ENCODE data around the gene EIF2AK3. TPM values are rescaled to one million over a fixed set of nuclear protein-coding genes. Genes with fewer than 3 reads are reported as not detected.

The EIF2AK3 gene
- polyA plus RNA-seq, 1 donor from 2014 or later = 23.2 TPM

DNA sequence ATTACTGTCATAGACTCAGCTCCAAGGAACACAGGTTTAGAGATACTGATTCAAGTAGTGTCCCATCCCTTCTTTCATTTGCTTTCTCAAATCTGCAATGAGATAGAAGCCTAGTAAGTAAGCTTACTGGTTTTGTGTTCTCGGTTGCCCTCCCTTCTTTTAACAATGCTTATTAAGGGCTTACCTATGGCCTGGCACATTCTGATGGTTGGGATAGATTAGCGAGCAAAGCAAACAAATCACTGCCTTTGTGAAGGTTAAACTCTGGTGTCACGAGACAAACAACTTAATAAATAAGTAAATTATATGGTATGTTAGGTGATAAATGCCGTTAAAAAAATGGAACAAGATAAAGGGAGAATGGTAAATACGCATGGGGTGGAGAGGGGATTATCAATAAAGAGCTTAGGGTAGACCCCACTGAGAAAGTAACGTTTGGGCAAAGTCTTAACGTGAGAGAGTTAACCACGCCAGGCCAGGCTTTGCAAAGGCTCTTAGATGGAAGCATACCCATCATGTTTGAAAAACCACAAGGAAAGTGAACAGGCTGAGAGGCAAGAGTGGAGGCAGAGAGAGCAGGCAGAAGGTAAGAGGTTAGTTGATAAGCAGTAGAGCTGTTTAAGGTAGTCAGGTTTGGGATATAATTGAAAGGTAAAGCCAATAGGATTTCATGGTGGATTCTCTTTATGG, 31.0 kb downstream of the EIF2AK3 start:
- H3K4me2 ChIP-seq (ENCODE audit: low read length) = no peak overlapping the region
- H3K9me2 ChIP-seq (ENCODE audit: insufficient read depth, low read length) = no peaks in the 10 kb centered on the region
- H2AFZ ChIP-seq (ENCODE audit: low read depth, low read length) = no peak overlapping the region

DNA sequence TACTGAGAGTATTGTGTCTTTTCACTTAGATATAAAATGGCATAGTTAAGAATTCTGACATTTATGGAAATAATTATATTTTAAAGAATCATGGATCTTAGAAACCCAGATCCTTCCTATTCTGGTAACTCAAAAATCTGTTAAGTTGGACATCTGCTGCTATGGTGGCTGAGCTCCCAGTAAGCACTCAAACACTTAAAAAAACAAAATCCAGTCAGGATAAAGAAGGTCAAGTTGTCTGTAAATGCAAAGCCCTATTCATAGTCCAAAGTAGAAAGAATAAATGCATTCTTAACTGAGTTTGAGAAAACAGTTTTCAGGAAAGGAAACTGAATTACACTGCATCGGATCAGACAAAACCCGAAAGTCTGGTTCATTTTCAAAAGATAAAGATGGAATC, 35.6 kb downstream of the EIF2AK3 start:
- Histone ChIP-seq H3K27ac (ENCODE audit: low read length) (no peak overlapping the region), H3K36me3 (ENCODE audit: insufficient read depth, low read length) (peaks cover 8% of the 10 kb centered on the region), H3K9me3 (ENCODE audit: low read length) (no peaks in the 10 kb centered on the region), H3K4me3 (ENCODE audit: low read length) (no peak overlapping the region), H3K4me2 (ENCODE audit: low read length) (no peak overlapping the region), H4K20me1 (ENCODE audit: insufficient read depth) (no peaks in the 10 kb centered on the region), H3K9me2 (ENCODE audit: insufficient read depth, low read length) (no peaks in the 10 kb centered on the region), H3K79me2 (replicated peaks; ENCODE audit: insufficient read depth, low read length) (no peaks in the 10 kb centered on the region), H3K27me3 (ENCODE audit: insufficient read depth, low read depth, low read length) (no peaks in the 10 kb centered on the region), H3K9ac (ENCODE audit: low read length) (no peak overlapping the region), H2AFZ (ENCODE audit: low read depth, low read length) (no peak overlapping the region), H3F3A (ENCODE audit: insufficient read depth, low read length, poor library complexity, severe bottlenecking) (no peaks in the 10 kb centered on the region)
- no peak for TF ChIP-seq MXI1 (conservative IDR thresholded peaks at IDR 0.05; ENCODE audit: poor library complexity, severe bottlenecking)
- TF ChIP-seq, protein P1, sequence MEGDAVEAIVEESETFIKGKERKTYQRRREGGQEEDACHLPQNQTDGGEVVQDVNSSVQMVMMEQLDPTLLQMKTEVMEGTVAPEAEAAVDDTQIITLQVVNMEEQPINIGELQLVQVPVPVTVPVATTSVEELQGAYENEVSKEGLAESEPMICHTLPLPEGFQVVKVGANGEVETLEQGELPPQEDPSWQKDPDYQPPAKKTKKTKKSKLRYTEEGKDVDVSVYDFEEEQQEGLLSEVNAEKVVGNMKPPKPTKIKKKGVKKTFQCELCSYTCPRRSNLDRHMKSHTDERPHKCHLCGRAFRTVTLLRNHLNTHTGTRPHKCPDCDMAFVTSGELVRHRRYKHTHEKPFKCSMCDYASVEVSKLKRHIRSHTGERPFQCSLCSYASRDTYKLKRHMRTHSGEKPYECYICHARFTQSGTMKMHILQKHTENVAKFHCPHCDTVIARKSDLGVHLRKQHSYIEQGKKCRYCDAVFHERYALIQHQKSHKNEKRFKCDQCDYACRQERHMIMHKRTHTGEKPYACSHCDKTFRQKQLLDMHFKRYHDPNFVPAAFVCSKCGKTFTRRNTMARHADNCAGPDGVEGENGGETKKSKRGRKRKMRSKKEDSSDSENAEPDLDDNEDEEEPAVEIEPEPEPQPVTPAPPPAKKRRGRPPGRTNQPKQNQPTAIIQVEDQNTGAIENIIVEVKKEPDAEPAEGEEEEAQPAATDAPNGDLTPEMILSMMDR (IDR thresholded peaks at IDR 0.05; ENCODE audit: poor library complexity, severe bottlenecking) = no peak
- no peak for TF ChIP-seq SMC3 (conservative IDR thresholded peaks at IDR 0.05; ENCODE audit: poor library complexity)
- no peak for TF ChIP-seq POLR2AphosphoS5 (IDR thresholded peaks at IDR 0.05)
- TF ChIP-seq, protein P2, sequence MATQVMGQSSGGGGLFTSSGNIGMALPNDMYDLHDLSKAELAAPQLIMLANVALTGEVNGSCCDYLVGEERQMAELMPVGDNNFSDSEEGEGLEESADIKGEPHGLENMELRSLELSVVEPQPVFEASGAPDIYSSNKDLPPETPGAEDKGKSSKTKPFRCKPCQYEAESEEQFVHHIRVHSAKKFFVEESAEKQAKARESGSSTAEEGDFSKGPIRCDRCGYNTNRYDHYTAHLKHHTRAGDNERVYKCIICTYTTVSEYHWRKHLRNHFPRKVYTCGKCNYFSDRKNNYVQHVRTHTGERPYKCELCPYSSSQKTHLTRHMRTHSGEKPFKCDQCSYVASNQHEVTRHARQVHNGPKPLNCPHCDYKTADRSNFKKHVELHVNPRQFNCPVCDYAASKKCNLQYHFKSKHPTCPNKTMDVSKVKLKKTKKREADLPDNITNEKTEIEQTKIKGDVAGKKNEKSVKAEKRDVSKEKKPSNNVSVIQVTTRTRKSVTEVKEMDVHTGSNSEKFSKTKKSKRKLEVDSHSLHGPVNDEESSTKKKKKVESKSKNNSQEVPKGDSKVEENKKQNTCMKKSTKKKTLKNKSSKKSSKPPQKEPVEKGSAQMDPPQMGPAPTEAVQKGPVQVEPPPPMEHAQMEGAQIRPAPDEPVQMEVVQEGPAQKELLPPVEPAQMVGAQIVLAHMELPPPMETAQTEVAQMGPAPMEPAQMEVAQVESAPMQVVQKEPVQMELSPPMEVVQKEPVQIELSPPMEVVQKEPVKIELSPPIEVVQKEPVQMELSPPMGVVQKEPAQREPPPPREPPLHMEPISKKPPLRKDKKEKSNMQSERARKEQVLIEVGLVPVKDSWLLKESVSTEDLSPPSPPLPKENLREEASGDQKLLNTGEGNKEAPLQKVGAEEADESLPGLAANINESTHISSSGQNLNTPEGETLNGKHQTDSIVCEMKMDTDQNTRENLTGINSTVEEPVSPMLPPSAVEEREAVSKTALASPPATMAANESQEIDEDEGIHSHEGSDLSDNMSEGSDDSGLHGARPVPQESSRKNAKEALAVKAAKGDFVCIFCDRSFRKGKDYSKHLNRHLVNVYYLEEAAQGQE (IDR thresholded peaks at IDR 0.05; ENCODE audit: borderline replicate concordance) = no peak
- TF ChIP-seq TAF1 (IDR thresholded peaks at IDR 0.05; ENCODE audit: low read depth) = no peak

More for the DNA sequence above, 31.0 kb downstream of the EIF2AK3 start:
- TF ChIP-seq EZH2 (IDR thresholded peaks at IDR 0.05; ENCODE audit: borderline replicate concordance, insufficient read depth, low read length, poor library complexity, severe bottlenecking) = no peak
- TF ChIP-seq POLR2AphosphoS5 (IDR thresholded peaks at IDR 0.05) = no peak
- no peak for TF ChIP-seq SMC3 (conservative IDR thresholded peaks at IDR 0.05; ENCODE audit: poor library complexity)
- TF ChIP-seq RAD21 (conservative IDR thresholded peaks at IDR 0.05) = no peak
- no peak for TF ChIP-seq EP300 (conservative IDR thresholded peaks at IDR 0.05; ENCODE audit: poor library complexity, severe bottlenecking)
- TF ChIP-seq, protein P2 (IDR thresholded peaks at IDR 0.05; ENCODE audit: borderline replicate concordance) = no peak
- TF ChIP-seq TAF1 (IDR thresholded peaks at IDR 0.05; ENCODE audit: low read depth) = no peak
- TF ChIP-seq MXI1 (conservative IDR thresholded peaks at IDR 0.05; ENCODE audit: poor library complexity, severe bottlenecking) = no peak
- TF ChIP-seq, protein P1 (IDR thresholded peaks at IDR 0.05; ENCODE audit: poor library complexity, severe bottlenecking) = no peak
- no peak overlapping the region for H3K9ac ChIP-seq (ENCODE audit: low read length)
- no peaks in the 10 kb centered on the region for H3F3A ChIP-seq (ENCODE audit: insufficient read depth, low read length, poor library complexity, severe bottlenecking)
- H3K4me3 ChIP-seq (ENCODE audit: low read length) = no peak overlapping the region
- H3K27me3 ChIP-seq (ENCODE audit: insufficient read depth, low read depth, low read length) = no peaks in the 10 kb centered on the region
- H3K27ac ChIP-seq (ENCODE audit: low read length) = no peak overlapping the region
- no peaks in the 10 kb centered on the region for H3K9me3 ChIP-seq (ENCODE audit: low read length)
- H3K79me2 ChIP-seq (replicated peaks; ENCODE audit: insufficient read depth, low read length) = no peaks in the 10 kb centered on the region
- H3K36me3 ChIP-seq (ENCODE audit: insufficient read depth, low read length) = peaks cover 8% of the 10 kb centered on the region
- no peaks in the 10 kb centered on the region for H4K20me1 ChIP-seq (ENCODE audit: insufficient read depth)

Data from neural cell (in vitro differentiated cells).